Bronchus fibroblast of lung (primary cell): ENCODE data around the gene SAMM50. TPM values are rescaled to one million over a fixed set of nuclear protein-coding genes. Genes with fewer than 3 reads are reported as not detected.

Experiments
- total RNA-seq: library from RNA; depleted of rRNA; stranded (reverse); fragments of >200 nt; gene quantifications from 2 replicates; pipeline ENCODE4 v1.2.3, GENCODE V29; 2015

Gene SAMM50
- total RNA-seq: 49.5 and 51.9 TPM in 2 replicates

DNA sequence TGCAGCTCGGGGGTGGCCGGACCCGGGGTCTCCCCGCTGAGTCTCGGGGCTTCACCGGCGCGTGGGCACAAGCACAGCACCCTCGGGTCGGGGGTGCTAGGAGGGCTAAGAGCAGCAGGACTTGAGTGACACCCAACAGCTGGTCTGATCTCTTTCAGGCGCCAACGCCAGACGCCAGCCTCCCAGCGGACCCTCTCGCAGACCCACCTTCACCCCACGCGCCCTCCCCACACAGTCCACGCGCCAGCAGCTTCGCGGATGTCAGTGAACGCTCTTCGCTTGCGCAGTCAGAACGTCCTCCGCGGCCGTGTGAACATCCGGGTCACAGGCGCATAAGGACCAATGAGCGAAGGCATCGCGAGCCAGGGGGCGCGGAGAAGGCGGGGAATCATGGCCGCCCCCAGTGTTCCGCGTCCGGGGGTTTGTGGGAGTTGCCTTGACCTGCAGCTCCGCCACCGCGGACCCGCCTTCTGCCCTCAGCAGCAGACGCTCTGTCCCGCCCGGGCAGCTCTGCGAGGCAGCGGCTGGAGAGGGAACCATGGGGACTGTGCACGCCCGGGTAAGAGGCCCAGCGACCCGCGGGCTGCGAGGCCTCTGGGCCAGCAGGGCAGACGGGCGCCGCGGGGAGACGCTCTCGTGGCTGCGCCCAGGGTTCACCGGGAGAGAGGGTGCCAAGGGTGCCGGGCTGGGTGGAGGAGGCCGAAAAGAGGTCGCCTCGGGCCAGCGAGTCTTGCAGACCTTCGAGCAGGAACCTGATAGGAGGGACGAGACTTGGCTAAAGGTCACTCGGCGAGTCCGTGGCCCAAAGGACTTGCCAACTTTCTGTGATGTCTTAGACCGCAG is at the start of gene SAMM50:
Gene SAMM50, plus strand, starts transcription at position 403 of the 843 bp plus-strand sequence. Its CDS starts 136 bp downstream, at position 539.

GRCh38 chr22:43923631-43924464 is 31.4 kb upstream of the SAMM50 start, which contains the start of gene PNPLA3:
TSS of gene PNPLA3 (plus strand) at chr22:43923805. CDS start at chr22:43923912, 107 bp downstream.

GRCh38 chr22:44024288-44024921 is 69.2 kb downstream of the SAMM50 start, which contains the start of gene PARVB:
TSS of gene PARVB (plus strand) at chr22:44024302. CDS start at chr22:44024340, 38 bp downstream.

Other genes with a start within 250 kb of the SAMM50 start
- gene EFCAB6, start 143.1 kb upstream of the SAMM50 start, total RNA-seq: 0.50 and 0.74 TPM in 2 replicates
- gene SULT4A1, start 92.9 kb upstream of the SAMM50 start, total RNA-seq: 0.15 and 0.17 TPM in 2 replicates
- not detected in 2 replicates for gene PNPLA5, start 63.4 kb upstream of the SAMM50 start, total RNA-seq
- 10.4 and 10.7 TPM in 2 replicates for gene PNPLA3, start 31.6 kb upstream of the SAMM50 start, total RNA-seq
- 43.4 and 61.2 TPM in 2 replicates for gene PARVB, start 68.9 kb downstream of the SAMM50 start, total RNA-seq
- not detected in 2 replicates for gene PARVG, start 225.5 kb downstream of the SAMM50 start, total RNA-seq